OCI-LY3 (cell line): ENCODE results near the gene BRINP3.

Experiments used
- H2AFZ ChIP-seq: fragments of 200-600, 300-600 bp; shearing (Covaris generic); 2 replicates; pipeline ENCODE4 v1.6.0; 2014; ENCODE audit warnings: antibody characterized with exemption, low read depth, low read length
- H3K27ac ChIP-seq: fragments of 200-600, 300-600 bp; sonication (generic); 2 replicates; pipeline ENCODE4 v1.5.1; 2014; ENCODE audit warnings: mild to moderate bottlenecking, low read length, moderate library complexity, mixed read lengths
- H3K27me3 ChIP-seq: fragments of 200-600, 300-600 bp; sonication (generic); 2 replicates; pipeline ENCODE4 v1.6.1; 2014; ENCODE audit warnings: low read depth, low read length, mixed read lengths
- H3K36me3 ChIP-seq: fragments of 200-600, 300-600 bp; sonication (generic); replicated peaks from 2 replicates; pipeline ENCODE3; 2014; ENCODE audit warnings: low read depth, low read length, mixed read lengths
- H3K4me1 ChIP-seq: fragments of 300-600, 200-600 bp; sonication (generic); 2 replicates; pipeline ENCODE4 v1.6.1; 2014; ENCODE audit warnings: low read length, mixed read lengths
- H3K4me2 ChIP-seq: fragments of 200-600, 300-600 bp; sonication (generic); 2 replicates; pipeline ENCODE4 v1.6.1; 2014; ENCODE audit warnings: low read length, mixed read lengths
- H3K4me3 ChIP-seq: fragments of 300-600, 200-600 bp; sonication (generic); 2 replicates; pipeline ENCODE4 v1.5.1; 2014; ENCODE audit warnings: antibody characterized with exemption, mild to moderate bottlenecking, low read length, moderate library complexity
- H3K79me2 ChIP-seq: fragments of 300-600, 200-600 bp; shearing (Covaris generic); 2 replicates; pipeline ENCODE4 v1.6.1; 2014; ENCODE audit warnings: mild to moderate bottlenecking, low read length, mixed read lengths
- H3K9ac ChIP-seq: fragments of 300-600, 200-600 bp; shearing (Covaris generic); 2 replicates; pipeline ENCODE4 v1.6.0; 2014; ENCODE audit warnings: mild to moderate bottlenecking, low read length, moderate library complexity
- H3K9me3 ChIP-seq: fragments of 200-600, 300-600 bp; shearing (Covaris generic); 2 replicates; pipeline ENCODE4 v1.6.1; 2014; ENCODE audit warnings: low read length, mixed read lengths; ENCODE audit not compliant: insufficient read depth
- H4K20me1 ChIP-seq: fragments of 200-600, 300-600 bp; sonication (generic); 2 replicates; pipeline ENCODE4 v1.6.1; 2016; ENCODE audit warnings: low read length, mixed read lengths; ENCODE audit not compliant: insufficient read depth
- EZH2phosphoT487 ChIP-seq: fragments of 200-600 bp; shearing (Covaris generic); IDR thresholded peaks from 2 replicates; pipeline ENCODE4 v1.6.1; 2018; ENCODE audit warnings: antibody characterized with exemption, mixed run types, low read depth
- TF ChIP-seq, protein P1 (sequence below): fragments of 200-600, 300-600 bp; sonication (generic); IDR thresholded peaks from 2 replicates; pipeline ENCODE4 v1.5.1; 2014; ENCODE audit warnings: antibody characterized with exemption, low read length, low read depth

Gene BRINP3

DNA sequence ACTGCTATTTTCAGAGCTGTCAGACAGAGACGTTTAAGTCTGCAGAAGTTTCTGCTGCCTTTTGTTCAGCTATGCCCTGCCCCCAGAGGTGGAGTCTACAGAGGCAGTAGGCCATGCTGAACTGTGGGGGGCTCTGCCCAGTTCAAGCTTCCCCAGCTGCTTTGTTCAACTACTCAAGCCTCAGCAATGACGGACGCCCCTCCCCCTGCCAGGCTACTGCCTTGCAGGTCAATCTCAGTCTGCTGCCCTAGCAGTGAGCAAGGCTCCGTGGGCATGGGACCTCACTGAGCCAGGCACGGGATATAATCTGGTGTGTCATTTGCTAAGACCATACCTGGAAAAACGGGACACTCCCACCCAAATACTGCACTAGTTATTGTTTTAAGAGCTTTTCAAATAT is 219.7 kb downstream of the BRINP3 start:
- H3K4me3 ChIP-seq: no peak overlapping the region
- no peaks in the 10 kb centered on the region for H3K36me3 ChIP-seq
- no peaks in the 10 kb centered on the region for H4K20me1 ChIP-seq
- H3K27ac ChIP-seq: no peak overlapping the region
- H3K9me3 ChIP-seq: no peaks in the 10 kb centered on the region
- no peak overlapping the region for H2AFZ ChIP-seq
- TF ChIP-seq EZH2phosphoT487: no peak
- TF ChIP-seq, protein P1, sequence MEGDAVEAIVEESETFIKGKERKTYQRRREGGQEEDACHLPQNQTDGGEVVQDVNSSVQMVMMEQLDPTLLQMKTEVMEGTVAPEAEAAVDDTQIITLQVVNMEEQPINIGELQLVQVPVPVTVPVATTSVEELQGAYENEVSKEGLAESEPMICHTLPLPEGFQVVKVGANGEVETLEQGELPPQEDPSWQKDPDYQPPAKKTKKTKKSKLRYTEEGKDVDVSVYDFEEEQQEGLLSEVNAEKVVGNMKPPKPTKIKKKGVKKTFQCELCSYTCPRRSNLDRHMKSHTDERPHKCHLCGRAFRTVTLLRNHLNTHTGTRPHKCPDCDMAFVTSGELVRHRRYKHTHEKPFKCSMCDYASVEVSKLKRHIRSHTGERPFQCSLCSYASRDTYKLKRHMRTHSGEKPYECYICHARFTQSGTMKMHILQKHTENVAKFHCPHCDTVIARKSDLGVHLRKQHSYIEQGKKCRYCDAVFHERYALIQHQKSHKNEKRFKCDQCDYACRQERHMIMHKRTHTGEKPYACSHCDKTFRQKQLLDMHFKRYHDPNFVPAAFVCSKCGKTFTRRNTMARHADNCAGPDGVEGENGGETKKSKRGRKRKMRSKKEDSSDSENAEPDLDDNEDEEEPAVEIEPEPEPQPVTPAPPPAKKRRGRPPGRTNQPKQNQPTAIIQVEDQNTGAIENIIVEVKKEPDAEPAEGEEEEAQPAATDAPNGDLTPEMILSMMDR: no peak
- H3K9ac ChIP-seq: no peak overlapping the region
- H3K4me2 ChIP-seq: no peak overlapping the region
- peaks cover 2% of the 10 kb centered on the region; the same call in 1 of the 2 replicates for H3K4me1 ChIP-seq
- H3K27me3 ChIP-seq: no peaks in the 10 kb centered on the region
- H3K79me2 ChIP-seq: no peaks in the 10 kb centered on the region

DNA sequence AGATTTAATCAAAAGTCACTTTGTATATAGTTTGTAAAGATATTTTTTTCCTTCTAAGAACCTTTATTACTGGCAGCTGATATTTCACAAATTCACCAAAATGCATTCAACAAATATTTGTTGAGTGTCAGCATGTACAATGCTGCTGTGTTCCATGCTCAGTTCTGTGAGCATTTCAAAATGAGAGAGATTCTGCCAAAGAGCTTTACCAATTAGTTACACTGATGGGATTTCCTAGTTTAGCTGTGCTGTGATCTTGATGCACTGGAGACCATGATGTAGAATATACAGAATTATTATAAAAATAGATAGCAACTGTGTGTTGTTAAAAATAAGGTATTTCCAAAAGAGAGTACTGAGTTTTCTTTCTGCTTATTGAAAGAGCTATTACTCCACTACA is 225.6 kb downstream of the BRINP3 start:
- Histone ChIP-seq H3K4me2 (no peak overlapping the region), H3K79me2 (no peaks in the 10 kb centered on the region), H3K4me1 (no peaks in the 10 kb centered on the region), H3K27ac (no peak overlapping the region), H3K9me3 (no peaks in the 10 kb centered on the region), H4K20me1 (no peaks in the 10 kb centered on the region), H2AFZ (no peak overlapping the region), H3K9ac (no peak overlapping the region), H3K36me3 (no peaks in the 10 kb centered on the region), H3K27me3 (no peaks in the 10 kb centered on the region), H3K4me3 (no peak overlapping the region)
- TF ChIP-seq, protein P1: no peak
- TF ChIP-seq EZH2phosphoT487: no peak

DNA sequence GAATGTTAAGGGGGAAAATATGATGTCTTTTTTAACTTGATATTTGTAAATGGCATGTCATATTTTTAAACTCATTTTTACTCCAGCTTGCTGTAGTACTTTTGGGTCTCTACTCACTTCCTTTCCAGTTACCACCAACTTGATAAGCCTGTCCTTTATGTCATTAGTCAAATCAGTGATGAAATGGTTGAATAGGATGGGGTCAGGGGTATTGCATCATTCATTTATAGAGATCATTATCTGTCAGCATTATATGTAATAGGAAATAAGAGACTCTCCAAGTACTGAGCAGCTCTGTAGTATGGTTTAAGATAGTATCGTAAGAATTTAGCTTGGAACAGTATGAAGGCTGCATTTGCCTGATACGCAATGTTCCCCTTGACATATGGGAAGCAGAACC is 227.3 kb downstream of the BRINP3 start:
- no peak overlapping the region for H3K9ac ChIP-seq
- H3K4me2 ChIP-seq: no peak overlapping the region
- no peaks in the 10 kb centered on the region for H3K9me3 ChIP-seq
- no peaks in the 10 kb centered on the region for H3K36me3 ChIP-seq
- H3K79me2 ChIP-seq: no peaks in the 10 kb centered on the region
- no peaks in the 10 kb centered on the region for H4K20me1 ChIP-seq
- no peaks in the 10 kb centered on the region for H3K4me1 ChIP-seq
- H3K4me3 ChIP-seq: no peak overlapping the region
- H2AFZ ChIP-seq: no peak overlapping the region
- no peaks in the 10 kb centered on the region for H3K27me3 ChIP-seq
- no peak overlapping the region for H3K27ac ChIP-seq
- TF ChIP-seq EZH2phosphoT487: no peak
- TF ChIP-seq, protein P1: no peak

DNA sequence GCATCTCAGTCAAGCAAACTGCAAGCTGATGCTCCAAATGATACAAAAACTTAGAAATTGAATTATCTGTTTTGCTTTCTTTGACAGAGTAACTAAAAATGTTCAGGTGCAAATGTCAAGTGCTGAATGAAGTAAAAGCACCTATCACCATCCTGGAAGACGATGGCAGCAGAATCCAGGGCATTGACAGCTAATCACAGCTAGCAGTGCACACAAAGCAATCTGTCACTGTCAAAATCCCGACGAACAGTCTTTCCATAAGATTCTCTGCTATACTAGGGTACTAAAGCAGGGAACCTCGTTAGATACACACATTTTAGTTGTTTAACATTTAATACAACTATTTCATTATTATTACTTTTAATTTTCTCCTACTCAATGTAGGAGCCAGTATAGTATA is 233.3 kb downstream of the BRINP3 start:
- H3K27me3 ChIP-seq: no peaks in the 10 kb centered on the region
- no peak for TF ChIP-seq EZH2phosphoT487
- TF ChIP-seq, protein P1: no peak

More for the DNA sequence above, 233.3 kb downstream of the BRINP3 start:
- Histone ChIP-seq H3K36me3 (no peaks in the 10 kb centered on the region), H3K9ac (no peak overlapping the region), H3K4me2 (no peak overlapping the region), H3K4me3 (no peak overlapping the region), H3K27ac (no peak overlapping the region), H3K4me1 (no peaks in the 10 kb centered on the region), H3K79me2 (no peaks in the 10 kb centered on the region), H4K20me1 (no peaks in the 10 kb centered on the region), H2AFZ (no peak overlapping the region), H3K9me3 (no peaks in the 10 kb centered on the region)
